Stimulated activated naive CD4-positive, alpha-beta T cell treated with Interleukin-2 at 50 U/mL for 16 hours (primary cell): Measurements from ENCODE around the gene SELENON.

Experiments
- DNase-seq: peaks from one replicate; lab custom pipeline; 2025; lab: John Stamatoyannopoulos, UW

The SELENON gene

DNA sequence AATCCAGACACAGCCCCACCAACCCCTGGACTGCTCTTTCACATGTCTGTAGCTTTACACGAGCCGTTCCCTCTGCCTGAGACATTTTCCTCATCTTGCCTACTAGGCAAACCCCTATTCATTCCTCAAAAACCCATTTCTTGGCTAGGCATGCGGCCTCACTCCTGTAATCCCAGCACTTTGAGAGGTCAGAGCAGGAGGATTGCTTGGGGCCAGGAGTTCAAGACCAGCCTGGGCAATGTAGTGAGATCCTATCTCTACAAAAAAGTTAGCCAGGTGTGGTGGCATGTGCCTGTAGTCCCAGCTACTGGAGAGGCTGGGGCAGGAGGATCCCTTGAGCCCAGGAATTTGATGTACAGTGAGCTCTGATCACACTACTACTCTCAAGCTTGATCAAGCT, 64.4 kb downstream of the SELENON start:
- DNase-seq: no peak

DNA sequence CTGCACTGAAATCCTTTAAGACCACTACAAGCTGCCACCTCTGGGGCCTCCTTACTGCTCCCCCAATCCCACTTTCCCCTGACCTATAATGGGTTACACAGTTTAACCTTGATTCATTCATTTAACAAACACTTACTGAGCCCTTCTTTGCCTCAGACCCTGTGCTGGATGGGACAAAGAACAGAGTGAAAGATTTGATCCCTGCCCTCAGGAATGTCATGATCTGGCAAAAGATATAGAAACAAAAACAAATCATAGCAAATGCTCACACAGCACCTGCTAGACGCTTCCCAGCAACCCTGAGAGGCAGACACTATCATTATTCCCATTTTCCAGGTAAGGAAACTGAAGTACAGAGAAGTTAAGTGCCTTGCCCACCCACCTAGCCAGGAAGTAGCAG, 66.3 kb downstream of the SELENON start:
- DNase-seq: no peak

DNA sequence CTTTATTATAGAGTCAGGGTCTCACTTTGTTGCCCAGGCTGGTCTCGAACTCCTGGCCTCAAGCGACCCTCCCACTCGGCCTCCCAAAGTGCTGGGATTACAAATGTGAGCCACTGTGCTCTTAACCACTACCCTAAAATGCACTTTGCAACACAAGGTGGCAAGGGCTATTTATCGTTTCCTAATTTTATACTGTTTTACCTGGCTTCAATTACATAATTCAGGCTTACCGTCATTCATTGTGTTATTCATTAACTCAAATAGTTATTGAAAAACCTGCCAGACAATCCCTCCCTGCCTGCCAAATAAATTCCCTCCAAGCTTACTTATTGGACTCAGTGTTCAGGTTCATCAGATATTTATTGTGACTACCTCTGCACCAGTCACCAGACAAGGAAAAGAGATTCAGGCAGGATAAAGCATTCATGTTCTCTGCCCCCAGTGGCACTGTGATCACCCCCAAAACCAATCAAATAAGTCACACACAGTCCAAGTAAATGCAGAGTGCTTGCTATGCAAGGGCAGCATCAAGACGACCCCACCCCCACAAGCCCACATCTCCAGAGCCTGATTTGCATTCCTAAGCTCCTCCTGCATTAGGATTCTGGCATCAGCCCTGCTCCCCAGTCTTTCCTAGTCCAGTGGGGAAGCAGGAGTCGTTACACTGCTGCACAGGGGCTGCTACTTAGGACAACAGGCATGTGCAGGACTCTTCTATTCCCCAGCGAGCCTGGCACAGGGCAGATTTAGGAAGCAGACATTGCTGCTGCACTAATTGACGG, 67.4 kb downstream of the SELENON start:
- DNase-seq: no peak
